ENCODE data around the gene RALA.
"Not testable (repeated sequence)": the region's sequence is repeated elsewhere in the genome, so short reads cannot be mapped to it uniquely, and the experiment has no call there.

The RALA gene

DNA sequence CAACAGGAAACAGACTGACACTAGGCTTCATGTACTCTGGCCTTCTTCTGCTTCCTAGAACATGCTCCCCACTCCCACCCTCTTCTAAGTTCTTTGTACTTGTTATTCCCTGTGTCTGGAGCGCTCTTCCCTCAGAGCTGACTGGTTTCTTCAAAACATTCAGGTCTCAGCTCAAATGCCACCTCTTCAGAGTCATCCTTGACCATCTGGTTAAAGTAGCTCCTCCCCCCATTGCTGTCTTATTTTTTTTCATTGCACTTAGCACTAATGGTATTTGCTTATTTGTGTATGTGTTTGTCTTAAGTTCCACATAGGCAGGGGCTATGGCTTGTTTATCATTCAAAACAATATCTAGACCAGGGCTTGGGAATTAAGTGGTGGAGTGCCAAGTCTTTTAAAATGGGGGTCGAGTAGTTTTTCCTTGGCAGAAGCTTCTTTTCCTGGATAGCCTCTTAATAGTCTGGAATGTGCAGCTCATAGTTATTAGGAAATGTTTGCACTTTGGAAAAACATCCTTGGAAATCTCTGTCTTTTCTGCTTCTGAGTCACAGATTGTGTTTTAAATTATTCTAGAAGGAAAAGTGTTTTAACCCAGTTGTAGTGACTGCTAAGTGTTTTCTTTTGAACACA is 60.0 kb downstream of the RALA start:
- DNase-seq (ENCODE audit: low read depth in 2 of 2) = no peak

DNA sequence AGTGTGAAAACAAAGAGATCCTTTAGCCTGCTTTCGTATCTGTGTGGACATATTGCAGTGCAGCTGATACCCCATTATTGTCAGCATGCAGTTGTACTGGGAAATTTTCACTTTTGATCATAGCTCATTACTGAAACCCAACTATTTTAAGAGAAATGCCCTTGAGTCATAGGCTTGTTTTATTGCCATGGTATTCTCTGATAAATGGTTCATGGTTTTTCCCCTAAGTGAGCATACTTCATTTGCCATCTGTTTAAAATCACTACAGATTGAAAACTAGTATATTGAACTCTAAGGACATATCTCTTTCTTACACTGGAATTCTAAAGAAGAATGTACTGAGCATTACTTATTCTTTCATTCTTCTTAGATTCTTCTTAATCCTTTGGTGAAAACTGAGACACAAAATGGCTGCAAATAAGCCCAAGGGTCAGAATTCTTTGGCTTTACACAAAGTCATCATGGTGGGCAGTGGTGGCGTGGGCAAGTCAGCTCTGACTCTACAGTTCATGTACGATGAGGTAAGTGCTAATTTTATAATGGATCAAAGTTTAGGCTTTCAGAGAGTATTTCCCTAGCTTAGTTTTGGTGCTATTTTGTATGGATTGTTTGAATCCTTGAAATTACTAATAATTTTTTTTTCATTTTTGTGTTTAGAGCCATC is 63.0 kb downstream of the RALA start:
- DNase-seq (ENCODE audit: low read depth in 2 of 2) = no peak

DNA sequence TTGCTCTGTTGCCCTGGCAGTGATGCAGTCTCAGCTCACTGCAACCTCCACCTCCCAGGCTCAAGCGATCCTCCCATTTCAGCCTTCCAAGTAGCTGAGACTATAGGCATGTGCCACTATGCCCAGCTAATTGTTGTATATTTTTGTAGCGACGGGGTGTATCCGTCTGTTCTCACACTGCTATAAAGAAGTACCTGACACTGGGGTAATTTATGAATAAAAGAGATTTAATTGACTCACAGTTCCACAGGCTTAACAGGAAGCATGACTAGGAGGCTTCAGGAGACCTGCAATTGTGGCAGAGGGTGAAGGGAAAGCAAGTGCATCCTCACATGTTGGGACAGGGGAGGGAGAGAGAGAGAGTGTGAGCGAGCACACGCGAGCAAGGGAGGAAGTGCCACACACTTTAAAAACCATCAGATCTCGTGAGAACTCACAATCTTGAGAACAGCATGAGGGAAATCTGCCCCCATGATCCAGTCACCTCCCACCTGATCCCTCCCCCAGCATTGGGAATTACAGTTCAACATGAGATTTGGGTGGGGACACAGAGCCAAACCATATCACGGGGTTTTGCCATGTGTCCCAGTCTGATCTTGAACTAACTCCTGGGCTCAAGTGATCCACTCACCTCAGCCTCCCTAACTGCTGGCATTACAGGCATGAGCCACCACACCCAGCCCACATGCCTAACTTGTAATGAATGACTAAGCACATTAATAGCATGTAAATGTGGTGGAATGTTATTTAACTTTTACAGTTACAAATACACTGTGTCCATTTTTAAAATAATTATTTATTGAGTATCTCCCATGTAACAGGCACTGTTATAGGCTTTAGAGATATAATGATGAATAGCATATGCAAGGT is 65.5 kb downstream of the RALA start:
- DNase-seq (ENCODE audit: low read depth in 2 of 2) = no peak

DNA sequence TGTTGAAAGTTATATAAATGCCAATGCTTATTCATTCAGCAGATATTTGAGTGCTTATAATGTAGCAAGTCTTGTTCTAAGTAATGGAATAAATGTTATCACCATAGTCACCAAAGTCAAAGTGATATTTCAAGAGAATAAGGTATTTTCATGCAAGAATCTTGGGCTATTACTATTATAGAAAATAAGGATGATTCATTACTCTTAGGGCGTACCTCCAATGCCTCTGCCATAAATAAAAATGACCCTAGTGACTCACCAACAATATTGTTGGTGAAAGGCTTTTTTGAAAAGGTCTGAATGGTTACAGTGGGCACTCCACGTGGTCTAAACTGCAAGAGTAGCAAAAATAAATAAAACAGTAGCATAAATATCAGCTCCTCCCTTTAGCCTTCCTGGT is 68.4 kb downstream of the RALA start:
- no peak for DNase-seq (ENCODE audit: low read depth in 2 of 2)

DNA sequence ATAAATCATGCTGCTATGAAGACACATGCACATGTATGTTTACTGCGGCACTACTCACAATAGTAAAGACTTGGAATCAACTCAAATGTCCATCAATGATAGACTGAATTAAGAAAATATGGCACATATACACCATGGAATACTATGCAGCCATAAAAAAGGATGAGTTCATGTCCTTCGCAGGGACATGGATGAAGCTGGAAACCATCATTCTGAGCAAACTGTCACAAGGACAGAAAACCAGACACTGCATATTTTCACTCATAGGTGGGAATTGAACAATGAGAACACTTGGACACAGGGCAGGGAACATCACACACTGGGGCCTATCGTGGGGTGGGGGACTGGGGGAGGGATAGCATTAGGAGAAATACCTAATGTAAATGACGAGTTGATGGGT is 69.7 kb downstream of the RALA start:
- DNase-seq (ENCODE audit: low read depth in 2 of 2) = not testable (repeated sequence)

DNA sequence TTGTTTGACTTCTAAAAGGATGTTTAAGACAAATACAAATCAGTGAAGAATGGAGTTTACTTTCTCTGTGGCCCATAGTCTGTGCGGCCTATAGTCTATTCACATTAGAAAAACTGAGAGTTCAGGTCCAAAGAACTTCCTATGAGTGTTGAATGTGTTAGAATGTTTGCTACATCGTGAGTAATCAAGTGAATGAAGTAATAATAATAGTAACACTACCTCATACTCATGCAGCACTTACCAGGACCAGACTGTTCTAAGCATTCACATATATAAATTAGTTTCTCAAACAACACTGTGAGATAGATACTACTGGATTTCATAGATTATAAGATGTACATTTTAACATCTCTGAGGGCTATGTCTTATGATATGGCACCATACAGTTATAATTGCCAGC is 70.4 kb downstream of the RALA start:
- no peak for DNase-seq (ENCODE audit: low read depth in 2 of 2)

DNA sequence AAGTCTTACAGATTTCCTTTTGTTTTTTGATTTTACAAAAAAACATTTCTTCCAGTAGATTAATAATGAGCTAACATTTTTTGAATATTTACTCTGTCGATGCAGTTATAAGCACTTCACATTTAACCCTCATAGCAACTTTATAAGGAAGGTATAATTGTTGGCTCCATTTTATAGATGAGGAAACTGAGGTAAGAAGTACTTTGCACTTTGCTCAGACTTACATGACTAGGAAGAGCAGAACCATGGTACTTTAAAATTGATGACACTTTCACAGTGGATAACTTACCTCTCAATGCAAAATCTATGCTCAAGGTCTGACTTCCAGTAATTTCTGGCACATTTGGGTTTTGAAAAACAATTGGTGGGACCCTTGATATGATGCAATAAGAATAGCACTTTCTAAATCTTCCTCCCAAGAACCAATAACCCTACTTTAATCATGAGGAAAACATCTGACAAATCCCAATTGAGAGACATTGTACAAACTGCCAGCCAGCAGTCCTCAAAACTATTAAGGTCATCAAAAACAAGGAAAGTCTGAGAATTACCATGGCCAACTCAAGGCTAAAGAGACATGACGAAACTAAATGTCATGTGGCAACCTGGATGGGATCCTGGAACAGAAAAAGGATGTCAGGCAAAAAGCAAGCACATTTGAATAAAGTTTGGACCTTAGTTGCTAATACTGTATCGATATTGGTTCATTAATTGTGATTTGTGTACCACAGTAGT is 72.6 kb downstream of the RALA start:
- no peak for DNase-seq (ENCODE audit: low read depth in 2 of 2)

DNA sequence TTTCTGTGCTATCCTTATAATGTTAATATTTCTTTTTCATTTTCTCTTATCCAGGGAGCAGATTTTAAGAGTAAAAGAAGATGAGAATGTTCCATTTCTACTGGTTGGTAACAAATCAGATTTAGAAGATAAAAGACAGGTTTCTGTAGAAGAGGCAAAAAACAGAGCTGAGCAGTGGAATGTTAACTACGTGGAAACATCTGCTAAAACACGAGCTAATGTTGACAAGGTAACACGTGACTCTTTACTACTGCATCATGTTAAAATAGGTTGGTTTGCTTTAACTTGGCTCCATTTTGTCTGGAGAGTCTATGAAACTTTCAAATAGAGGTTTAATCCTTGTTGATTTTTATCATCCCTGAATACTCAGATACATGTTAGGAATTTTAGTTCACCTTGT is 73.3 kb downstream of the RALA start:
- no peak for DNase-seq (ENCODE audit: low read depth in 2 of 2)

DNA sequence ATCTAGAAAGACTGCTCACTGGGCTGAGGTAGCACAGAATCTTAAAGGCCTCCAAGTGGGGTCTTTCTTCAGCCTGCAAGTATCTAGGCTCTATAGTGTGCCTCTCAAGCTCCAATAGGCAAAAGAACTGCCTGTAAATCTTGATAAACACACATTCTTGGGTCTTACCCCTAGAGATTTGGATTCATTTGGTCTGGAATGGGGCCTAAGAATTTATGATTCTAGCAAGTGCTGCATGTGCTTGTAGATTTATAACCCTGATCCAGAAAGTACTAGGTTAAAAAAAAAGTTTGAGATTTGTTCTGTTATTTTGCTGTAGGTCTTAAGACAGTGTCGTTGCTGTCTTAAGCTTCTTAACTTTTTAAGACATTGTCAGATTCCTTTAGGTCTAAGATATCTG is 74.1 kb downstream of the RALA start:
- DNase-seq (ENCODE audit: low read depth in 2 of 2) = no peak

DNA sequence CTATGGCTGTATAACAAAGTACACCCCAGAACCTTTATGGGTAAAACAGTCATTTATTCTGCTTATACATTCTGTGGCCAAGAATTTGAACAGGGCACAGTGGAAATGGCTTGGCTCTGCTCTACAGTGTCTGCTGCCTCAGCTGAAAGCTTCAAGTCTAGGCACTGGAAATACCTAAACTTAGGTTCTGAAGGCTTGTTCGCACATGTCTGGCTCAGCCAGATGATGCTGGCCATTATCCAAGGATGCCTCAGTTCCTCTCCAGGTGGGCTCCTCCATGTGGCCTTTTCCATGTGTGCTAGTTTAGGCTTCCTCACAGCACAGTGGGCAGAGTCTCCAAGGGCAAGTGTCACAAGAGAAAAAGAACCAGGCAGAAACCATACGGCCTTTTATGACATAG is 76.8 kb downstream of the RALA start:
- DNase-seq (ENCODE audit: low read depth in 2 of 2) = no peak

DNA sequence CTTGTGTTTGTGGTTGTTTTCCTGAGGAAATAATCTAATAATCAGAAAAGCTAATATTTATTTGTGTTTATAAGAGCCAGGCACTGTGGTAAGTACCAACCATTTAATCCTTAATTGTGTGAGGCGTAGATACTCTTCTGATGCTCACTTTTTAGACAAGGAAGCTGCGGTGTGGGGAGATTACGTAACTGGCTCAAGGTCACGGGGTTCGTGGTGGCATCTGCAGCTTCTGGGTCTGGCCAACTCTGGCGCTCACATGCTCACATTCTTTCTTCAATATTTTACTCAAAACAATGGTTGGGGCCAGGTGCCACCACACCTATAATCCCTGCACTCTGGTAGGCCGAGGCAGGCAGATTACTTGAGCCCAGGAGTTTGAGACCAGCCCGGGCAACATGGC is 77.6 kb downstream of the RALA start:
- DNase-seq (ENCODE audit: low read depth in 2 of 2) = no peak

DNA sequence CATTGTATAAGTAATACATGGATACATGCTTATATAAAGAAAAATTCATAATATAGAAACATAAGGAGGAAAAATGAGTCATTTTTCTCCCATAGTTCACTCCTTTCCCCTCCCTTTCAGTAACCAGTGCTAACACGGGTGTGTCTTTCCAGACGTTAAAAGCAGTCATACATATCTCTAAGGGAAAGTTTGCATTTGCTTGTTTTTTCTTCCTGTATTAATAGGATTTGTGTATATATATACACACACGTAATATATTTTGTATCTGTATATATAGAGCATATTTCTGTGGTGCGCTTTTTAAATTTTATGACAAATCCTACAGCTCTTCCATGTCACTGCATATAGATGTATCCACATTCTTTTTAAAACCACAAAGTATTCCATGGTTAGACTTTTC is 78.8 kb downstream of the RALA start:
- no peak for DNase-seq (ENCODE audit: low read depth in 2 of 2)

DNA sequence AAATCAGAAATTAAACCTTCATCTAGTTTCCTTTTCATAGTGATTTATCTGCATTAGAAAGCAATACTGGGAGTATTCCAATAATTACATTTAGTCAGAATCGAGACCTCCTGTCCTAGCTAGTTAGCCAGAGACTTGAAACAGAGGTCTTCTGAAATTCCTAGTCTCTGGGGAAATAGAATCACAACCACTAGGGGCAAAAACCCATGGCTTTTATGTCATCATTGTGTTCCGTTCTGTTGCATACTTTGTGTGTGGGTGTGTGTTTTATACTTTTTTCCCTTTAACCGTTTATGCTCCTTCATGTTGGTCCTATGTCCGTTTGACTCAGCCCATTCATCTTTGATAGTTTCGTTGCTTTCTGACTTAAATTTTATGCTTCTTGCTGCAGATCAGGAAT is 79.8 kb downstream of the RALA start:
- no peak for DNase-seq (ENCODE audit: low read depth in 2 of 2)

DNA sequence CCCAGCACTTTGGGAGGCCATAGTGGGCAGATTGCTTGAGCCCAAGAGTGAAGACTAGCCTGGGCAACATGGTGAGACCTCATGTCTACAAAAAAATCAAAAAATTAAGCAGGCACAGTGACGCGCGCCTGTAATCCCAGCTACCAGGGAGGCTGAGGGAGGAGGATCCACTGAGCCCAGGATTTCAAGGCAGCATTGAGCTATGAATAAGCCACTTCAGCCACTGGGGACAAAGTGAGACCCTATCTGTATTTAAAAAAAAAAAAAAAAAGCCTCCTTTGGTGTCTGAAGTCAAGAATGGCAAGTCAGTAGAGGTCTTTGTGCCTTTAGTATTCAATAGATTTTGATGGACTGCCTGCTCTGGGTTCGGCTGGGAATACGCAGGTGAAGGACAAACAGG is 85.7 kb downstream of the RALA start:
- DNase-seq (ENCODE audit: low read depth in 2 of 2) = no peak

DNA sequence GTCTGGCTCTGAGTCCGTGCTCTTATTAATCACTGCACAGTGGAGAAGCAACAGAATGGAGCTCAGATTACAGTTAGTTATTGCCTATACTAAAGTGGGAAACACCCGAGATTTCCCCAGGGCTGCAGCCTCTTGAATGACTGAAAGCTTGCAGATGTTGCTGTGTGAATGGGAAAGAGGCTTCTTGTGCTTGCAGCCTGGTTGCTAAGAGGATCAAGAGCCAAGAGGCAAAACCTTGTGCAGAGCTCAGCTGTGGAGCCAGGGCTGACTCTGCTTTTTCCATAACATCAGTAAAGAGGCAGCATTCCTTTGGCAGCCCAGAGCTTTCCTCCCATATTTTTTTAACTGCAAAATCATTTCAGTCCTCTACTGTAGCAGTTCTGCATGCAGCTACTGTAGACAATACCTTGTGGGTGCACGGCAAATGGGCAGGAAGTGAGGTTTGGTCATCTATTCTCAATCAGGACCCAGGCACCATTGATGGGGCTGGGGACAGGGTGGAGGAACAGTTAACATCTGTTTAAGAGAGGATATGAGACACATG is 86.5 kb downstream of the RALA start:
- DNase-seq (ENCODE audit: low read depth in 2 of 2) = no peak

DNA sequence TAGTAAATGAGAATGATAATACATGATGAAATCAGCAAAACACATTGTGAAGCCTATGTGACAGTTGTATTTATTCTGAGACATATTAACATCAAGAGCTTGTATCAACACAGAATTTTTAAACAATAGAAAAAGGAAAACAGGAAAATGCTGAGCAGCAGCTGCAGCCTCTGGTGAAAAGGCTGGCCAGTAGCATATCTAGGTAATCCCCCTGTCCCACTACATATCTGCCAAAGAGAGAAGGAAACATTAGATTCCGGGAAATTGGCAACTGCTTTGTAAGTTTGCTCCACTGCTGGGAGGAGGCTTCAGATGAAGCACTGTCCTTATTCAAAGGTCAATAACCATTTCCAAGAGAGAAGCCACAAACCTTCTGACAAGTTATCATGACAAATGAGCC is 89.4 kb downstream of the RALA start:
- DNase-seq (ENCODE audit: low read depth in 2 of 2) = no peak

DNA sequence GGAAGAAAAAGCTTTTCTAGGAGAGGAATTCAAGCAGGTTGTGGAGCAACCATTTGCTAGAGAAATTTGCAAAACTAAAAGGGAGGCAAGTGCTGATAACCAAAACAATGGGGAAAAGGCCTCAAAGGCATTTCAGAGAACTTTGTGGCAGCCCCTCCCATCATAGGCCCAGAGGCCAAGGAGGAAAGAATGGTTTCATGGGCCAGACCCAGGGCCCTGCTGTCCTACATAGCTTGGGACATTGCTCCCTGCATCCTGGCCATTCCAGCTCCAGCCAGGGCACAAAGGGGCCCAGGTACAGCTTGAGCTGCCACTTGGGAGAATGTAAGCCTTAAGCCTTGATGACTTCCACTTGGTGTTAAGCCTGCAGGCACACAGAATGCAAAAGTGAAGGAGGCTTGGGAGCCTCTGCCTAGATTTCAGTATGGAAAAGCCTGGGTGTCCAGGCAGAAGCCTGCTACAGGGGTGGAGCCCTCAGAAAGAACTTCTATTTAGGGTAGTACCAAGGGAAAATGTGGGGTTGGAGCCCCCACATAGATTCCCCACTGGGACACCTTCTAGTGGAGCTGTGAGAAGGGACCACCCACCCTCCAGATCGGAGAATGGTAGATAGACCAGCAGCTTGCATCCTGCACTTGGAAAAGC is 91.2 kb downstream of the RALA start:
- DNase-seq (ENCODE audit: low read depth in 2 of 2) = no peak

DNA sequence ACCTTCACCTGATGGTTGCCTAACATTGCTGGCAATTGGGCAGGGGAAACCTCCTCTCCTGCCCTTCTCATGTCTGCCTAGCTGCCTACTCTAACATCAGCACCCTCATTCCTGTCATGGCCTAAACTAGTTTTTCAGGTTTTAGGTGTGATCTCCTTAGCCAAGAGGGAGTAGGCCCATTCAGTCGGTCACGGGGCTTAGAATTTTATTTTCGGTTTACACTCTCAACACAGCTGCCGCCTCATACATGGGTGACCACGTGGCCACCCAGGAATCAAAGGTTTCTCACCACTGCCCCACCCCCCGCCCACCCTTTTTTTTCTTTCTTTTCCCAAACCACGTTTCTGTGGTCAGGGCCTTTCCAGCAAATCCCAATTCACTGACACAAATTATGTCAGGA is 97.2 kb downstream of the RALA start:
- DNase-seq (ENCODE audit: low read depth in 2 of 2) = no peak

DNA sequence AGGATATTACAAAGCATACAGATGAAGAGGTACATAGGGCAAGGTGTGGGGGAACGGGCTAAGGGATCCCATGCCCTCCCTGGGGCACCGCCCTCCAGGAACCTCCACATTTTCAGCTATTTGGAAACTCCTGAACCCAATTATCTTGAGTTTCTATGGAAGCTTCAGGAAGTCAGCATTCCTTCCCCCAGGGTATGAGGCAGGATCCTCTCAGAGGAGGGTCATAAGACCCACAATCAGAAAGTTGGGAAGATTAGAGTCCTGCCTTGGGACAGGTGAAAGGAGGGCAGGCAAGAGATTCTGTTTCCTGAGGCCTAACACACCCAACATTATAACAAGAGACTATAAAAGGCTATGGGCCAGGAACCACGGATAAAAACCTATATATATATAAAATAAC is 98.0 kb downstream of the RALA start:
- DNase-seq (ENCODE audit: low read depth in 2 of 2) = no peak

DNA sequence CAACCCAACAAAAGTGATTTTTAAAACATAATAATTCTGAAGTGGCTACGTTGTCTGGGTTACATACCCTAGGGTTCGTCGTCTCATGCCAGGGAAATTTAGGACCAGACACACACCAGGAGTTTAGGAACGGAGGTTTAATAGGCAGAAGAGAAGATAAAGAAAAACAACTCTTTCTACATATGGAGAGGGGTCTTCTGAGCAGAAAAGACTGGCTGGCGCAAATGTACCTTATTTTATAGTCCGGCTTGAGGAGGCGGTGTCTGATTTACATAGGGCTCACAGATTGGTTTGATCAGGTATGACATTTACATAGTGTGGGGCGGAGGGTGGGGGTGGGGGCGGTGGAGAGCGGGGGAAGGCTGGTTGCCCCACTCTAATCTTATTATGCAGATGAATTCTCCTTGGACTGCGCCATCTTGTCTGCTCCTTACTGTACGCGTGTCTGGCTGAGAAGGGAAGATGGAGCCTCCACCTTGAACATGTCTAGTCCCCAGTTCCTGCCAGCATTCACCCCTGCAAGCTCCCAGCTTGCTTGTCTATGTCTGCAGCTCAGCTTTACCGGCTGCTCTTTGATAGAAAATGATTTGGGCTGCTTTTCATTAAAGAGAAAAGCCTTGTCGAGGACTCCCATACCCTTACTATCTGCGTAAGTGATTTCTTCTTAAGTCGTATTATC is 98.7 kb downstream of the RALA start:
- DNase-seq (ENCODE audit: low read depth in 2 of 2) = no peak

Measured in stimulated activated CD8-positive, alpha-beta memory T cell treated with anti-CD3 and anti-CD28 coated beads, Interleukin-15, amount 100 ng/mL, for 48 hours (primary cell).